Smooth muscle cell (in vitro differentiated cells): ENCODE results near the gene PARL. TPM values are rescaled to one million over a fixed set of nuclear protein-coding genes. Genes with fewer than 3 reads are reported as not detected.

ENCODE experiments used
- DNase-seq: peaks from one replicate; lab custom pipeline; 2025; ENCODE audit not compliant: unreplicated experiment; lab: John Stamatoyannopoulos, UW
- H2AFZ ChIP-seq: fragments of 200-600 bp; sonication (generic); 2 replicates; pipeline ENCODE4 v1.6.0; 2016; ENCODE audit warnings: antibody characterized with exemption, low read depth, mild to moderate bottlenecking
- H3F3A ChIP-seq: fragments of 200-600 bp; sonication (generic); 2 replicates; pipeline ENCODE4 v1.6.0; 2017; ENCODE audit warnings: antibody characterized with exemption, low read depth
- H3K27ac ChIP-seq: fragments of 200-600 bp; sonication (generic); 2 replicates; pipeline ENCODE4 v1.5.1; 2016; ENCODE audit warnings: low read depth, mild to moderate bottlenecking
- H3K27me3 ChIP-seq: fragments of 200-600 bp; sonication (generic); 2 replicates; pipeline ENCODE4 v1.6.1; 2016; ENCODE audit warnings: low read depth, mild to moderate bottlenecking
- H3K36me3 ChIP-seq: fragments of 200-600 bp; sonication (generic); 2 replicates; pipeline ENCODE4 v1.5.1; 2016; ENCODE audit warnings: low read depth
- H3K4me1 ChIP-seq: fragments of 200-600 bp; sonication (generic); 2 replicates; pipeline ENCODE4 v1.5.1; 2016; ENCODE audit warnings: low read depth
- H3K4me2 ChIP-seq: fragments of 200-600 bp; sonication (generic); 2 replicates; pipeline ENCODE4 v1.6.0; 2016; ENCODE audit warnings: mild to moderate bottlenecking
- H3K4me3 ChIP-seq: fragments of 200-600 bp; sonication (generic); 2 replicates; pipeline ENCODE4 v1.5.1; 2016; ENCODE audit warnings: mild to moderate bottlenecking
- H3K79me2 ChIP-seq: fragments of 200-600 bp; sonication (generic); 2 replicates; pipeline ENCODE4 v1.6.0; 2016; ENCODE audit warnings: low read depth, mild to moderate bottlenecking
- H3K9ac ChIP-seq: fragments of 200-600 bp; sonication (generic); 2 replicates; pipeline ENCODE4 v1.6.0; 2016; ENCODE audit warnings: low read depth
- H3K9me3 ChIP-seq: fragments of 200-600 bp; sonication (generic); replicated peaks from 2 replicates; pipeline ENCODE4 v1.5.1; 2016; ENCODE audit warnings: low read depth
- H4K20me1 ChIP-seq: fragments of 200-600 bp; sonication (generic); 2 replicates; pipeline ENCODE4 v1.6.0; 2016; ENCODE audit warnings: low read depth
- CTCF ChIP-seq: fragments of 200-600 bp; sonication (generic); IDR thresholded peaks from 2 replicates; pipeline ENCODE4 v1.5.1; 2017; ENCODE audit warnings: borderline replicate concordance, mild to moderate bottlenecking, antibody characterized with exemption; ENCODE audit not compliant: insufficient read depth, poor library complexity, severe bottlenecking
- WGBS: methylation state at CpG from one replicate; pipeline ENCODE4 v1.1.7; 2016; ENCODE audit warnings: low lambda C conversion rate; 5-methylcytosine and 5-hydroxymethylcytosine counted together
- polyA plus RNA-seq: library from polyadenylated mRNA; unstranded; fragments of >200 nt; fragmentation: Nextera tagmentation; extraction: Ambion mirVana; gene quantifications from 2 replicates; pipeline ENCODE4 v1.2.1, GENCODE V29; 2016
- total RNA-seq: library from RNA; depleted of rRNA; stranded (reverse); fragments of >200 nt; gene quantifications from 2 replicates; pipeline ENCODE4 v1.2.3, GENCODE V29; 2014

PARL gene
- total and polyA plus RNA-seq, 2 experiments from 2014 or later, result 53.7 to 79.3 TPM

- 96% methylated on average over 14 of the region's 14 CpGs for WGBS
- H4K20me1 ChIP-seq, result peaks cover 9% of the 10 kb centered on the region
Observed at GRCh38 chr3:183826448-183827250, 58.0 kb downstream of the PARL start.

GRCh38 chr3:183825456-183826161 is 59.1 kb downstream of the PARL start, which contains the start of gene MAP6D1:
TSS of gene MAP6D1 (minus strand) at chr3:183825577. CDS start at chr3:183825547, 30 bp downstream.
- Histone ChIP-seq H2AFZ (no peak within 1 kb of the TSS), H3K27me3 (no peaks in the 10 kb centered on the region), H3K9me3 (no peaks in the 10 kb centered on the region), H3K4me2 (peak within 1 kb of the TSS; percentile 98), H3K4me3 (peak within 1 kb of the TSS; percentile 75), H3K27ac (no peak within 1 kb of the TSS), H3K9ac (peak within 1 kb of the TSS; percentile 39), H3F3A (no peaks in the 10 kb centered on the region), H4K20me1 (peaks cover 9% of the 10 kb centered on the region), H3K4me1 (peaks cover 7% of the 10 kb centered on the region), H3K36me3 (no peaks in the 10 kb centered on the region), H3K79me2 (no peaks in the 10 kb centered on the region)
- WGBS, result 18% methylated on average over 30 of the region's 69 CpGs
- DNase-seq, result peak; percentile 16
- TF ChIP-seq CTCF, result peak; percentile 35

More at GRCh38 chr3:183826448-183827250, 58.0 kb downstream of the PARL start:
- Histone ChIP-seq H3K4me3 (no peak overlapping the region), H2AFZ (no peak overlapping the region), H3K27me3 (no peaks in the 10 kb centered on the region), H3K4me2 (no peak overlapping the region), H3K9ac (no peak overlapping the region), H3F3A (no peaks in the 10 kb centered on the region), H3K4me1 (peaks cover 7% of the 10 kb centered on the region), H3K79me2 (no peaks in the 10 kb centered on the region), H3K9me3 (no peaks in the 10 kb centered on the region), H3K27ac (no peak overlapping the region), H3K36me3 (no peaks in the 10 kb centered on the region)
- no peak for TF ChIP-seq CTCF
- no peak for DNase-seq

GRCh38 chr3:183824761-183825455 is 59.8 kb downstream of the PARL start:
- 2% methylated on average over 63 of the region's 88 CpGs for WGBS
- Histone ChIP-seq H3K4me2 (peak overlapping the region; percentile 98), H3K36me3 (no peaks in the 10 kb centered on the region), H3K27me3 (no peaks in the 10 kb centered on the region), H3K4me1 (peaks cover 7% of the 10 kb centered on the region), H3K9me3 (no peaks in the 10 kb centered on the region), H3K79me2 (no peaks in the 10 kb centered on the region), H3K4me3 (peak overlapping the region; percentile 75), H2AFZ (no peak overlapping the region), H4K20me1 (peaks cover 9% of the 10 kb centered on the region), H3F3A (no peaks in the 10 kb centered on the region), H3K9ac (peak overlapping the region; percentile 39), H3K27ac (no peak overlapping the region)
- no peak for DNase-seq
- TF ChIP-seq CTCF, result no peak
